Activated CD4-positive, CD25-positive, alpha-beta regulatory T cell treated with anti-CD3 and anti-CD28 coated beads, Interleukin-2, amount 50 U/mL, for 24 hours (primary cell): ENCODE data around the gene MTFP1.
"Not testable (repeated sequence)": the region's sequence is repeated elsewhere in the genome, so short reads cannot be mapped to it uniquely, and the experiment has no call there.

Source experiments
- ATAC-seq, 2 donors: fragments of 150-1000 bp; cut with Tn5 transposase; one replicate each; pipeline ENCODE4 v1.10.0; 2021; ENCODE audit warnings: mild to moderate bottlenecking in 1 of 2, moderate library complexity in 1 of 2

MTFP1 gene, protein sequence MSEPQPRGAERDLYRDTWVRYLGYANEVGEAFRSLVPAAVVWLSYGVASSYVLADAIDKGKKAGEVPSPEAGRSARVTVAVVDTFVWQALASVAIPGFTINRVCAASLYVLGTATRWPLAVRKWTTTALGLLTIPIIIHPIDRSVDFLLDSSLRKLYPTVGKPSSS

DNA sequence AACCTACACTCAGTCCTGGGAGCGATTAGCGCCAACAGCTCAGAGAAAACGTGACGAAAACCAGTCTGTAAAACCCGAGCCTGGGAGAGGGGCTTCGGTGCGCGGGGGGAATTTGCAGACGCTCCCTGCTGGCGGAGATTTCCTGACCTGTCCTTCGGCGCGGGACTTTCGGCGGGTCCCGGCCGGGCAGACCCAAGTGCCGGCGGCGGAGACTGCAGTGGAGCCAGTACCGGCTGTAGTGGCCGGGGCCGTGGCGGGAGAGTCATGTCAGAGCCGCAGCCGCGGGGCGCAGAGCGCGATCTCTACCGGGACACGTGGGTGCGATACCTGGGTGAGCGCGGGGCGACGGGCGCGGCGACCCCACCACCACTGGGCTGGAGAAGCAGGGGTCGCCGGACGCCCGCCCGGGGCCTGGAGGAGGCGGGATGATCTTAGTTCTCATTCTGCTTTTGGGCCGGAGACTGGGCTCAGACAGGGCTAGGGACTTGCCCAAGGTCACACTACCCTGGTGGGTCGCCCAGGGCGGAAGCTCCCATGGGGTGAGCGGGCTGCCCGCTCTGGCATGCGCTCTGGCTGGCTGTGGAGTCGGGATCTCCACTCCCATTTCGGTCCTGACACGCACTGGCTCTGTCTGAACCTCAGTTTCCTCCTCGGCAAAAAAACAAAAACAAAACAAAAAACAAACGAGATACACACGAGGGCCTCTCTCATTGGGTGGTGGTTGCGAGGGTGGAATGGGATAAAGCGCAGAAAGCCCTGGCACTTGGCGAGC, at the start of gene MTFP1:
MTFP1 (plus strand) TSS at position 153 of the 772 bp plus-strand sequence; CDS start at position 265, 112 bp downstream.
- ATAC-seq = no peak

DNA sequence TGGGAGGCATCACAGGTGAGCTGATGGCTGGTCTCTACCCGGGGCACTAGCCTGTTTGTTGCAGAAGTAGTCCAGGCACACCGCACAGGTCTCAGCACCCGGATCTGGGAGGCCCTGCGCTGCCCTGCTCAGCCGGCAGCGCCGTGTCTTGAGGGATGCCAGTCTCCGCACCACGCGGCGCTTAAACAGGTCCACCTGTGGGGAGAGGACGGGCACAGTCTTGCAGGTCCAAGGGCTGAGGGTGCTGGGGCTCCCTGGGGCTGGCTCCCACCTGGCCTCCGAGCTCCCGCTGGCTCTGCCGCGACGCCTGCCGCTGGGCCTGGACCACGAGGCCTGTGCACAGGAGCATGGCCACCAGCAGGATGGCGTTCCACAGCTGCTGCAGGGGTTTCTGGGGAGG, 45.6 kb upstream of the MTFP1 start:
- ATAC-seq = no peak

DNA sequence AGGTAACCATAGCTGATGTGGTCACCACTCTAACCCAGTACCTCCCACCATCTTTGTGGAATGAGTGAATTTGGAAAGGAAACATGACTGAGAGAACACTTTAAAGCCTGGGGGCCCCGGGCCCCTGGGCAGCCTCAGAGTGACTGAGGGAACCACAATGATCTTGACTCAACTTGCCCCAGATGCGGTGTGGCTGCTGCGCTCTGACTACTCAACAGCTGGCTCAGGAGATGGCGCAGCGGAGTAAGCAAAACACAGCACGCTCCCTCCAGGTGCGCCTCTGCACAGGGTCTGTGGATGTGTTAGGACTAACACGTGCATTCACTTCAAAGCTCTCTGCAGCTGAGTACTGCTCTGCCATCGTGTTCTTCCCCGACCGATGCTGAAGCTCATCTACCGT, 44.3 kb upstream of the MTFP1 start:
- no peak for ATAC-seq

DNA sequence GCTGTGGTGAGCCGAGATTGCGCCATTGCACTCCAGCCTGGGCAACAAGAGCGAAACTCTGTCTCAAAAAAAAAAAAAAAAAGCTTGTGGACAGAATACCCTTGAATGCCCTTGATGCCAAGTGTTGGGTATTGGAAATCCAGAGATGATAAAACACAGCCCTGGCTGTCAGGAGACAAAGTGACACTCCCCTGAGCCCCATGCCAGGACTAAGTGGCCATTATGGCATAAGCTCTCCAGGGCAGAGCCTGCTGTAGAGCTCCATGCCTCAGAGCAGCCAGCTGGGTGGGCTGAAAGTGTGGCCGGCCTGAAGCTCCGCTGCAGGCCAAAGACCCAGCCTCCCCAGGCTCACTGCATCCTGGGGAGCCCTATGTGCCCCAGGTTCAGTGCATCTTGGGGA, 43.2 kb upstream of the MTFP1 start:
- ATAC-seq = no peak

DNA sequence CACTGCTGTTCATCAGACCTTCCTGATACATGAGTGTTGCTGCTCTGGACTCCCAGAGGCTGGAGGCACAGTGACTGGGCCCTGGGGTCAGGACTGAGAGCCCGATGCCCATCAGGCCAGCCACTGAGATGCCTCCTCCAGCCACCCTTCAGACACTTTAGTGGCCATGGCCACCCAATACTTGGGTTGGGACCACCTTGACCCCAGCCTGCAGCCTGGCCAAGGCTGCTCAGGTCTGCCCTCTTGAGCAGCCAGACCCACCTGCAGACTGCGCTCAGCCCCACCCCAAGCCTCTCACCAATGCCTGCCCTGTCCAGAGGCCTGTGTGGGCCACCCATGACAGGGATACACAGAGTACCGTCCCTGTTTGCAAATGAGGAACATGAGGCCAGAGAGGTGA, 42.5 kb upstream of the MTFP1 start:
- no peak for ATAC-seq

DNA sequence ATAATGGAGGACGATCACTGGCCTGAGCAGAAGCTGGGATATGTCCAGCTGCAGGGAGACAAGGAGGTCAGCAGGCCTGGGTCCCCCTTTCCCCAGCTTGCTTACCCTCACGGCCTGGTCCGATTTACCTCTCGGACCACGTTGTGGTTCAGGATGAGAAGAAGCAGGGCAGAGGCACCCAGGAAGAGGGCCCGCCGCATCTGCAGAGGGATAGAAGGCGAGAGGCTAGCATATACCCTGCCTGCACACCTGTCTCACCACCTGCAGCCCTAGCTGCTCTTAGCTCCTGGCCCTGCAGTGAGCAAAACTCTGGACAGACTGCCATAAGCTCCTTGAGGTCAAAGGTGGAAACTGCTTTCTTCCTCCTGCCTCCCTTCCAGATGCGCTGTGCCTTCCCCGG, 39.6 kb upstream of the MTFP1 start:
- ATAC-seq = no peak

DNA sequence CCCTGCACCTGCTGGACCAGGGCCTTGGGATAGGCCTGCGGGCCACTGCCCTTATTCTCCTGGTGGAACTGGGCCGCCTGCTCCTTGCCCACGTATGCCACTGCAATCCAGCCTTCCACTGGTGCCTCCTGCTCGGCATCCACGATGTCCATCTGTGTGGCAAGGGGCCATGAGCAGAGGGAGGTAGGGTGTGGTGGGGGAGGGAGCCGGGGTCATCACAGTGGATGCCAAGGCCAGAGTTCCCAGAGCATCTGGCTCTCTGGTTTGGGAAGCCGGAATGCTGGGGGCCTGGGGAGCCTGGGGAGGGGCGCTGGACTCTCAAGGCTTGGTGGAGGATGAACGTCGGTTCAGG, 39.0 kb upstream of the MTFP1 start:
- ATAC-seq = no peak

DNA sequence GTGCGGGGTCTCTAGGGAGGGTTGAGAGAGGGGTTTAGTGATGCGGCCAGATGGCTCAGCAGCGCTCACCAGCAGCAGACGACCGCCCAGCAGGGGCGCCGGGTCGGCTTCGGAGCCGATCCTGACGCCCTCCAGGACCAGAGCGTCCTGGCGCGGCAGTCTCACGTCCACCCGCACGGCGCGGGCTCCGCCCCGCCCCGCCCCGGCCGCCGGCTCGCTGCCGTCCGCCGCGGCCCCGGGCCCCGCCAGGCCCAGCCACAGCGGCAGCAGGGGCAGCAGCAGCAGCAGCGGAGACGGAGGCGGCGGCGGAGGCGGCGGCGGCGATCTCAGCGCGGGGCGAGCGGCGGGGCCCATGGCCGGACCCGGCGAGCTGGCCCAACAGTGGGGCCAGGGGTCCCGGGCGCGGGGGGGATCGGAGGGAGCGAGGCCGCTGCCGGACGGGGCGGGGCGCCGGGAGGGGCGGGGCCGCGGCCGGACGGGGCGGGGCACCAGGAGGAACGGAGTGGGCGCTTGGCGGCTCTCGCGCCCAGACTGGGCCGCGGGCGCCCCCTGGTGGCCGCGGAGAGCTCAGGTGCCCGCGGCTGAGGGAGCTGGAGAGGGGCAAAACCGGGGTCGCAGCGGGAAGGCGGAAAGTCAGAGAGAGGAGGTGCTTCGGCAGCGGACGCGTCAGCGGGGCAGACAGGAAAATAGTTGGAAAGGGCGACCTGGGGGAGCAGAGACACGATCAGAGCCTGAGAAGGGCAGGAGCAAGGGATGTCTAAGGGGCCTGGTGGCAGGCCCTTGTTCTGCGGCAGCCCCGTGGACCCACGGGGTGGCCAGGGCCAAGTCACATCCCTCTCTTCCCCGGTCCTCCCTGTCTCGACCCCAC, 38.4 kb upstream of the MTFP1 start, which contains the start of gene RNF215:
RNF215 (minus strand) TSS at position 452 of the 868 bp plus-strand sequence; CDS start at position 354, 98 bp downstream.
- peak; percentile 79 to 89 for ATAC-seq

DNA sequence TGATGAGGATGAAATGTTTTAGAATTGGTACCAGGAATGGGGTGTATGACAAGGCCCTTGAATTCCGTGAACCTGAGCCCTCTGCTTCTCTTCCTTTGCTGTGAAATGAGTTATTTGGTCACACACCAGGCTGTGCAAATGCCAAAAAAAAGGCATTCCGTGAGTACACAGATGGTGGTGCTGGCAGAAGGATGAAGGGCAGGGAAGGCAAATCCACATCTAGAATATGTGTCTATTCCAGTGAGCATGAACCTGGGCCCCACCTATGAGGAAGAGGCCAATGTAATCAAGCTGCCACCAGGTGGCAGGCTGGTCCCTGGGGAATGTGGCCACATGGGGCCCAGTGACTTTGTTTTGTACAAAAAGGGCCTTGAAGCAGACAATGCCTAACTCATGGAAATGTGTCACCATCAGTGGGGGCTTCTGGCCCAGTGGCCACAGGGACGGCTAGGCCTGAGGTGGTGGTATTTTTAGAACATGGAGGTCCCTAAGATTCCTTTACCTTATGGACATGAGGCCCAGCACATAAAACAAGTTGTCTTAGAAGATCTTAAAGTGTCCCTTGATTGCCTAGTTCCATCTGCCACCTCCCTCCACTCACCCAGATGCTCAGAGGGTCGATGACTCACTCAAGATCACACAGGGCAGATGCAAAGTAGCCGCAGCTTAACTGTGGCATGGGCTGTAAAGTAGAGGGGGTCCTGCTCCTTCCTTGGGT, 34.4 kb upstream of the MTFP1 start:
- peak; percentile 61 to 64 for ATAC-seq

DNA sequence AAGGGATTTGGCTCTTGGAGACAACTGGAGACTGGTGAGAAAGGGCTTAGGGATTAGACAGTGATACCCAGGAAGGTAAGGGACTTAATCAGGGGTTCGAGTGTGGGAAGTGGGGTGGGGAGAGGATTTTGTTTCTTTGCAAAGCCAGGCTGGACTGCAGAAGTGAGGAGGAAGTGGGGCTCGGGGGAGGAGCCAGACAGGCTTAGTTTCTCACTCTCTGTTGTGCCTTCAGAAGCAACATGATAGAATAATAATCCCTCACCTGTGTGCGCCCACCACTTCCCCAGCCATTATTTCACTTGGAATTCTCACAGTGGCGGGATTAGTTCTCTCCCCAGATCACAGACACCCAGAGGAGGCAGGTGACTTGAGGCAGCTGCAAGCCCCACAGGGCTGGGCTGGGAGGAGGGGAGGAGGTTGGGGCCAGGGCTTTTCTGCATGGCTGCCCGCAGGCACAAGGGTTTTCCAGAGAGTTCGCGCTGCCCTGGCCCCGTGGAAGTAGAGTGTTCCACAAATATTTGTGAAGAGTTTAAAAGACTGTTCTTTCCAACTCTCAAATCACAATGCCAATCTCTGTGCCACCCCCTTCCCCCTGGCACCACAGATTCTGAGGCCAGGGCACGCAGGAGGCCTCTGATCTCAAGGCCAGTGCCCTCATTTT, 32.8 kb upstream of the MTFP1 start:
- ATAC-seq = no peak

DNA sequence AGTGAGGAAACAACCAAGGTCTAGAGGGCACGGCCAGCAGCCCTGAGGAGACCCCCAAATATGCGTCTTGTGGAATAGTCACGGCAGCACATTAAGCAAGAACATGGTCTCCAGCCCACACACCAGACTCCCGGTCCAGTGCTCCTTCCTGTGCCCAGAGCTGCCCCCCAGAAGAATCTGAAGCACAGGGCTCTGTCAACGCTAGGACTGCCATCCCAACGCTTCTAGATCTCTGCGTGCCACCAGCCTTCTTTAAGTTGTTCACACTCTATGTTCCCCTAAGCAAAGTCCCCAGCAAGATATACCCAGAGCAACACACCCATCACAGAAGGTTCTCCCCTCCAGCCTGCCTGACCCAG, 32.3 kb upstream of the MTFP1 start:
- ATAC-seq = no peak

DNA sequence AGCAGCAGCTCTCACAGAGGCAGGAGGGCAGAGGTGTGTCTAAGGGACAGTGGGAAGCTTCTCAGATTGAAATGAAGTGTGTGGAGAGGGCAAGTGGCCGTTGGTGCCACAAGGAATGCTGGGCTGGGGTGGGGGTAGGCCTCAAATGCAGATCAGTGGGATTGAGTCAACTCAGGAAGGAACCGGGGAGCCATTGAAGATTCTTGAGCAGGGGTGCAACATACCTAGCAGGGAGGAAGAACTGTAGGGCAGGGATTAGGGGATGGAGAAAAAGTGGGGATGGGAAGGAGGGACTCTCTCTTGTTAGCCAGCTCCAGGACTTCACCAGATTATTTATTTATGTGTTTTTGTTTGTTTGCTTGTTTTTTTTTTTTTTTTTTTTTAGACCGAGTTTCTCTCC, 31.7 kb upstream of the MTFP1 start:
- no peak for ATAC-seq

DNA sequence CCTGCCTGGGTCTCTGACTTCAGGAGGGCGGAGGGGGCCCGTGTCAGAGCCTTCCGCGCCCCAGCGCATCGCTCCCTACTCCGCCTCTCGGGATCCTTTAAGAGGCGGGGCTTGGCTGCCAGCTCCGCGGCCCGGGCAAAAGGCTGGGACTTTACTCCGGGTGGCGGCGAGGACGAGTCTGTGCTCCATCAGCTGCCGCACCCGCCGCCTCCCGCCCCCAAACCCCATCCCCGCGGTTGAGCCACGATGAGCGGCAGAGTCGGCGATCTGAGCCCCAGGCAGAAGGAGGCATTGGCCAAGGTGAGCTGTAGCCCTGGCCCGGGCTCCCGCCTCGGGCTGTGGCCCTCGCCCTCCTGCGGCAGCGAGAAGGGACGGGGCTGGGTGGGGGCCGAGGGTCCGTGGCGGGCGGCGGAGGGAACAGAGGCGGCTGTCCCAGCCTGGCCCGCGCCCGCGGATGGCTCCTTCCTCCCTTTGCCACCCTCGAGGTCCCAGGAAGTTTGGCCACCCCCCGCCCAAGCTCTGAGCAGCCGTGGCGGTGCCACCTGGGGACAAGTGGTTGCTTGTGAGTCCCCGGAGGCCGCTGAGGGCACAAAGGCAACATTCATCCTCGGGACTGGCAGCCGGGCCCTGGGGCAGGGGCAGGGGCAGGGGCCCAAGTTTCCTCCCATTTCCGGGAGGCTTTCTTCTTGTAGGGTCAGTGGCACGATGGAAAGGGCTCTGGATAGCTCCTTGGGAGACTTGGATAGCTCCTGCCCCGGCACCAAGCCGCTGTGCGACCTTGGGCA, 28.5 kb upstream of the MTFP1 start, which contains the start of gene SEC14L2:
SEC14L2 (plus strand) TSS at position 148 of the 785 bp plus-strand sequence; CDS start at position 247, 99 bp downstream.
- peak; percentile 75 to 81 for ATAC-seq

DNA sequence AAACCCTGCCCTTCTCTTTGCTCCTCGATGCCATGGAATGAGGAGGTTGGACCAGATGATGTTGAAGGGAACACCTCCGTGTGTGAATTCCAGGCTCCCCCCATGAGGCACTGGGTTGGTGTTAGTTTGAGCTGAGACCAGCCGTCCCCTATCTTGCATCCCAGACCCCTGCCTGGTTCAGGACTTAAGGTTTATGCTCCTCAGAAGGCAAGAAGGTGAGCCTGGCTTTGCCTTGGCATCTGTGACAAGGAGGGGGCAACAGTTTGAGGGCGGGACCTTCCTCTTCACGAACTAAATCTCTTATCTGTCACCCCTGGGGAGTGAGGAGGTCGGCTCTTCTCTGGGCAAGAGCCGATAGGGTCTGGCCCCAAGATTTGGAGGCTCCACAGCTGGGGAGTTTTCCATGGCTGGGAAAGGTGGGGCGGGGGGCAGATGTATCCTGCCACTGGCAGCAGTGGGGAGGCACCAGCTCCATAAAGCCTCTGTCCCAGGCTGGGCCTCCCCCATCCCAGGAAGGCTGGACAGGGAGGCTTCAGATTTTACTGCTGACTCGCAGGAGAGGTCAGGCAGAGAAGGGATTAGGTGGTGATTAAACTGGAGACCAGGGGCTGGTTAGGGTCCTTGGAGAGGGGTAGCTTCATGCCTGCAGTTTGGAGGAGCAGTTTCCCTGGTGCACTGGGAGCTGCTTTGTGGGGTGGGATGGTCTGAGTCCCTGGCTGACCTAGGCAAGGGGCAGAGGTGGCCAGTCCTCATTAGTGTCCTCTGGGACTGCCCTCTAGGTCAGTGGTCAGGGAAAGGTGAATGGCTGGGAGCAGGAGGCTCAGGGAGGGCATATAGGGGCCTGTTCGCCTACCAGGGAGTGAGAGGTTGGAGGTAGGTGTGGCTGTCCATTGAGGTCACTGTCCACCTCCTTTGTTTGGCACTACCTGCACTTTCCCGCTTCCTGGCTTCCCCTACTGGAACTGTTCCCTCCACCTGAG, 27.6 kb upstream of the MTFP1 start:
- ATAC-seq = no peak

DNA sequence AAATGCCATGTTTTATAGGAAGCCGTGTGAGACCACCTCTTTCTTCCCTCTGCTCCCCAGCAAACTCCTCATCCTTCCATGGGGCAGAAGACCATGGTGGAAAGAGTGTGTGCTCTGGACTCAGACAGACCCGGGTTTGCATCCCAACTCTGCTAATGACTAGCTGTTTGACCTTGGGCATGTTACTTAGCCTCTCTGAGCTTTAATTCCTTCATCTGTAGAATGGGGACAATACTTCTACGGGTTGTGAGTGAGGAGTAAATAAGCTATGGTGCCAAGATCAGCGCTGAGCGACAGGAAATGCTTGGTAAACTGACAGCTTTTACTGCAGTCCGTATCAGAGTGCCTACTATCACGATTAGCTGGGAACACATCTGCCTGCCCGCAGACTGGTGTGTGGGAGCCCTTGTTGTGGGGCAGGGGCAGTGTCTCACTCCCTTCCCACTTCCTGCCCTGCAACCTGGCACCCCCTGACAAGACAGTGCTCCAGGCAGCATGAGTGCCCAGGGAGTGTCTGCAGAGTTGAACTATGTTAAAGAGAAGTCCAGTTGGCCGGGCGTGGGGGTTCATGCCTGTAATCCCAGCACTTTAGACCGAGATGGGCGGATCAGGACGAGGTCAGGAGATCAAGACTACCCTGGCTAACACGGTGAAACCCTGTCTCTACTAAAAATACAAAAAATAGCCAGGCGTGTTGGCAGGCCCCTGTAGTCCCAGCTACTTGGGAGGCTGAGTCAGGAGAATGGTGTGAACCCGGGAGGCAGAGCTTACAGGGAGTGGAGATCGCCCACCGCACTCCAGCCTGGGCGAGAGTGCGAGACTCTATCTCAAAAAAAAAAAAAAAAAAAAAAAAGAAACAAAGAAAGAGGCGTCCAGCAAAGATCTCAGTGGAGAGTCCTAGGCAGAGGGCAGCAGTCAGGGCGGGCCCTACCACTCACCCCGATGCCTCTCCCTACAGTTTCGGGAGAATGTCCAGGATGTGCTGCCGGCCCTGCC, 26.6 kb upstream of the MTFP1 start:
- no peak for ATAC-seq

DNA sequence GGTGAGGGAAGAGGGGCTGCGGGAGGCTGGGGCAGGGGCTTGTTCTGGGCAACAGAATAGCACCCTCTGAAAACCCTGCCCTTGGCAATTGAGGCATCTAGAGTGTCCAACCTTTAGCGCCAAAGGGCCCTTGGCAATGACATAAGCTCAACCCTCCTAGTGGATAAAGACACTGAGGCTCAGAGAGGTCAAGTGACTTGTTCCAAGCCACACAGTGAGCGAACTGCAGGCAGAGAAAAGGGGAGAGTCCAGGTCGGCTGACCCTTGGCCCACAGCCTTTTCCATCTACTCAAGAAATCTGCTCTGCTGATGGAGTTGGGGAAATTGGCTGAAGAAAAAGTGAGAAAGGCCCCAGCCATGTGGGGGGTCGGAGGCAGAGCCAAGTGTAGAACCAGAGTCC, 25.9 kb upstream of the MTFP1 start:
- no peak for ATAC-seq

DNA sequence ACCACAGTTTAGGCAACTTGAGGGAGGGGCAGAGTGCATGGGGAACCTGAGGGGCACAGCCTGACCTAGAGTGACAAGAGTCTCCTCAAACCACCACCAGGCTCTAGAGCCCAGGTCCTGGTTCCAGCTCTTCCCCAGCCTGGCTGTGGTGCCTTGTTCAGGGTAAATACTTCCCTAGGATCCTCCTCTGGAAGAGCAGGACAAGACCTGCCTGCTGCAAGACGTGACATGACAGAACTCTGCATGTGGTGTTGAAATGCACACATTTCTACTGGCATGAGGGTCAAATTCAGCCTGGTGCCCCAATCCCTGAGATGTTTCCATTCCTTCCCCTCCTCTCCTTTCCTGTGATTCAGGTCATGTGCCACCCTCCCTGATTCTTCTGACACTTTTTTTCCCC, 25.4 kb upstream of the MTFP1 start:
- ATAC-seq = no peak

DNA sequence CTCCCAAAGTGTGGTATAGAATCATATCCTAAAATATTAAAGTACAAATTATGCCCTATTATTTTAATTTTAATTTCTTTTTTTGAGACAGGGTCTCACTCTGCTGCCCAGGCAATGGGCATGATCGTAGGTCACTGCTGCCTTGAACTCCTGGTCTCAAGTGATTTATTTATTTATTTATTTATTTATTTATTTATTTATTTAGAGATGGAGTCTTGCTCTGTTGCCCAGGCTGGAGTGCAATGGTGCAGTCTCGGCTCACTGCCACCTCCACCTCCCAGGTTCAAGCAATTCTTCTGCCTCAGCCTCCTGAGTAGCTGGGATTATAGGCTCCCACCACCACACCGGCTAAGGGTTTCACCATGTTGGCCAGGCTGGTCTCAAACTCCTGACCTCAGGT, 24.5 kb upstream of the MTFP1 start:
- ATAC-seq = not testable (repeated sequence)
